G401.6 (cell line): ENCODE data around the gene LRATD1.

ENCODE experiments used
- FAIRE-seq: peaks from 2 replicates; lab custom pipeline; 2012; peaks lifted over from hg19 to GRCh38; lab: Jason Lieb, UNC

LRATD1 gene

GRCh38 chr2:14633461-14634181 is 1.1 kb downstream of the LRATD1 start:
- no peak for FAIRE-seq

GRCh38 chr2:14634182-14634488 is 1.6 kb downstream of the LRATD1 start:
- no peak for FAIRE-seq

GRCh38 chr2:14634489-14635390 is 2.2 kb downstream of the LRATD1 start:
- no peak for FAIRE-seq

- no peak for FAIRE-seq
These were observed 2.9 kb downstream of the LRATD1 start for GRCh38 chr2:14635391-14635871.

GRCh38 chr2:14638488-14638887 is 6.0 kb downstream of the LRATD1 start:
- no peak for FAIRE-seq

- no peak for FAIRE-seq
These were observed 8.6 kb downstream of the LRATD1 start for GRCh38 chr2:14641116-14641515.

- FAIRE-seq, result no peak
These were observed 10.0 kb downstream of the LRATD1 start for GRCh38 chr2:14642499-14642898.

- FAIRE-seq, result no peak
These were observed 15.2 kb downstream of the LRATD1 start for GRCh38 chr2:14647714-14648113.

- no peak for FAIRE-seq
These were observed 17.5 kb downstream of the LRATD1 start for GRCh38 chr2:14650066-14650465.

- no peak for FAIRE-seq
These were observed 22.3 kb downstream of the LRATD1 start for GRCh38 chr2:14654835-14655282.

- no peak for FAIRE-seq
These were observed 23.6 kb downstream of the LRATD1 start for GRCh38 chr2:14656146-14656545.

GRCh38 chr2:14661163-14661562 is 28.6 kb downstream of the LRATD1 start:
- FAIRE-seq, result no peak

GRCh38 chr2:14673351-14673875 is 40.9 kb downstream of the LRATD1 start:
- FAIRE-seq, result no peak

GRCh38 chr2:14675489-14675888 is 43.0 kb downstream of the LRATD1 start:
- no peak for FAIRE-seq

- no peak for FAIRE-seq
These were observed 43.9 kb downstream of the LRATD1 start for GRCh38 chr2:14676371-14676770.

- no peak for FAIRE-seq
These were observed 44.5 kb downstream of the LRATD1 start for GRCh38 chr2:14677039-14677438.

GRCh38 chr2:14678761-14679160 is 46.2 kb downstream of the LRATD1 start:
- no peak for FAIRE-seq

- no peak for FAIRE-seq
These were observed 49.1 kb downstream of the LRATD1 start for GRCh38 chr2:14681608-14682007.
